K562 (cell line): ENCODE results near the gene FAR1. TPM values are rescaled to one million over a fixed set of nuclear protein-coding genes. Genes with fewer than 3 reads are reported as not detected.

Experiments used
- CBX3 ChIP-seq, 2 experiments: IDR thresholded peaks; 1 replicate in 1 of 2; 2 replicates in 1 of 2; pipeline ENCODE4 v1.6.1; 2012; ENCODE audit warnings: inconsistent platforms in 2 of 2, low read length in 2 of 2, borderline replicate concordance in 1 of 2, control low read depth in 1 of 2
- CREB3L1 ChIP-seq: fragments of 450-650 bp; IDR thresholded peaks from 2 replicates; pipeline ENCODE4 v1.6.1; 2014; ENCODE audit warnings: low read depth, mild to moderate bottlenecking, moderate library complexity, borderline replicate concordance
- DACH1 ChIP-seq: fragments of 450-650 bp; IDR thresholded peaks from 2 replicates; pipeline ENCODE4 v1.6.1; 2018; ENCODE audit not compliant: partially characterized antibody
- FOXA3 ChIP-seq, 2 experiments: fragments of 450-650 bp in 1 of 2; sonication (generic) in 1 of 2; formaldehyde crosslinking; IDR thresholded peaks in 1 of 2; conservative IDR thresholded peaks in 1 of 2; 2 replicates each; pipeline versions ENCODE4 v1.4.0 to v1.8.0; 2020 to 2022; ENCODE audit warnings: mild to moderate bottlenecking in 2 of 2, missing genetic modification reagents in 1 of 2
- GATAD2B ChIP-seq: fragments of 450-650 bp; IDR thresholded peaks from 2 replicates; pipeline ENCODE4 v1.6.1; 2017; ENCODE audit warnings: mild to moderate bottlenecking, borderline replicate concordance
- JUNB ChIP-seq: fragments of 450-650 bp; formaldehyde crosslinking; conservative IDR thresholded peaks from 2 replicates; pipeline ENCODE4 v1.4.0; 2020; ENCODE audit warnings: mild to moderate bottlenecking
- L3MBTL2 ChIP-seq: fragments of 450-650 bp; IDR thresholded peaks from 2 replicates; pipeline ENCODE4 v1.6.1; 2016; ENCODE audit warnings: mild to moderate bottlenecking, moderate library complexity
- LEF1 ChIP-seq: fragments of 450-650 bp; IDR thresholded peaks from 2 replicates; pipeline ENCODE4 v1.6.1; 2016; ENCODE audit warnings: mild to moderate bottlenecking
- NEUROD1 ChIP-seq: fragments of 150-350 bp; IDR thresholded peaks from 2 replicates; pipeline ENCODE4 v1.6.1; 2014; ENCODE audit warnings: borderline replicate concordance, low read length, low read depth; ENCODE audit not compliant: partially characterized antibody
- NONO ChIP-seq, 2 experiments: fragments of 200-400 bp in 1 of 2; fragments of 450-650 bp in 1 of 2; formaldehyde crosslinking in 1 of 2; IDR thresholded peaks; 2 replicates each; pipeline ENCODE4 v1.6.1; 2017; ENCODE audit warnings: low read depth in 2 of 2, mild to moderate bottlenecking in 2 of 2, moderate library complexity in 2 of 2, low read length in 1 of 2
- PHF20 ChIP-seq: fragments of 450-650 bp; IDR thresholded peaks from 2 replicates; pipeline ENCODE4 v1.6.1; 2018; ENCODE audit not compliant: partially characterized antibody
- PKNOX1 ChIP-seq: fragments of 450-650 bp; IDR thresholded peaks from 2 replicates; pipeline ENCODE4 v1.6.1; 2016
- RAD21 ChIP-seq, 2 experiments: fragments of 250-450 bp in 1 of 2; fragments of 450-650 bp in 1 of 2; sonication (Bioruptor Pico) in 1 of 2; formaldehyde crosslinking in 1 of 2; IDR thresholded peaks in 1 of 2; conservative IDR thresholded peaks in 1 of 2; 2 replicates each; pipeline versions ENCODE4 v1.4.0 to v1.8.0; 2020 to 2022; ENCODE audit warnings: mild to moderate bottlenecking in 2 of 2, moderate library complexity in 1 of 2
- RBBP5 ChIP-seq: fragments of 200-600 bp; sonication (generic); IDR thresholded peaks from 2 replicates; pipeline ENCODE4 v1.6.1; 2012; ENCODE audit warnings: borderline replicate concordance, mild to moderate bottlenecking, low read length, control low read depth, inconsistent platforms; ENCODE audit not compliant: insufficient read depth, poor library complexity, severe bottlenecking
- SMC3 ChIP-seq: conservative IDR thresholded peaks from 2 replicates; pipeline ENCODE4 v1.6.1; 2011; ENCODE audit warnings: low read depth, low read length, improper control_type of control experiment; ENCODE audit not compliant: insufficient read depth
- SOX6 ChIP-seq: fragments of 450-650 bp; IDR thresholded peaks from 2 replicates; pipeline ENCODE4 v1.6.1; 2014; ENCODE audit warnings: mild to moderate bottlenecking
- ZBTB5 ChIP-seq: fragments of 450-650 bp; IDR thresholded peaks from 2 replicates; pipeline ENCODE4 v1.6.1; 2017; ENCODE audit warnings: antibody characterized with exemption
- ZNF280B ChIP-seq: fragments of 250-450 bp; sonication (Bioruptor Pico); IDR thresholded peaks from 2 replicates; pipeline ENCODE4 v1.5.1; 2021; ENCODE audit warnings: mild to moderate bottlenecking
- ZNF551 ChIP-seq: fragments of 250-450 bp; sonication (Bioruptor Pico); IDR thresholded peaks from 2 replicates; pipeline ENCODE4 v1.5.0; 2021; ENCODE audit warnings: mild to moderate bottlenecking, moderate library complexity
- polyA plus RNA-seq, 8 experiments: library from polyadenylated mRNA; depleted of rRNA in 4 of 8; stranded (reverse) in 5 of 8; unstranded in 3 of 8; fragments of >200 nt; fragmentation: Nextera tagmentation in 2 of 8; fragmentation: Illumina TruSeq in 1 of 8; extraction: Ambion mirVana in 2 of 8; extraction: Trizol in 1 of 8; gene quantifications; 2 replicates each; pipeline versions ENCODE4 v1.2.1 to v1.2.3, GENCODE V29; 2011 to 2014; ENCODE audit warnings: inconsistent platforms in 1 of 8, missing spikeins in 1 of 8
- total RNA-seq, 7 experiments: library from RNA; depleted of rRNA in 6 of 7; stranded (reverse); fragments of >200 nt in 6 of 7; fragmentation: Illumina TruSeq in 2 of 7; extraction: Trizol in 2 of 7; gene quantifications; 2 replicates each; pipeline versions ENCODE4 v1.2.1 to v1.2.3, GENCODE V29; 2011 to 2021; ENCODE audit warnings: low replicate concordance in 1 of 7

FAR1 gene
- total and polyA plus RNA-seq, 9 of the 15 experiments (the other 6 are each of a cell fraction or from before 2014, with no cell fraction given), result 17.7 to 88.2 (median 52.6) TPM

- TF ChIP-seq GATAD2B, result 0 out of 2 replicates have a peak, but pooled peaks have one; percentile 32
- no peak for TF ChIP-seq ZNF551
- TF ChIP-seq JUNB (CRISPR knock-in tag), result no peak
- peak; percentile 9 to 54; a peak in 2 of 4 replicates for TF ChIP-seq RAD21 (CRISPR knock-in tag; conservative IDR thresholded peaks at IDR 0.05 in 1 of 2, IDR thresholded peaks at IDR 0.05 in 1 of 2)
- peak in 1 of 2 experiments; percentile 58; a peak in 1 of 4 replicates for TF ChIP-seq FOXA3 (CRISPR knock-in tag; conservative IDR thresholded peaks at IDR 0.05 in 1 of 2, IDR thresholded peaks at IDR 0.05 in 1 of 2)
- no peak for TF ChIP-seq DACH1
- TF ChIP-seq NEUROD1, result peak; percentile 80
- peak; percentile 93 for TF ChIP-seq L3MBTL2
- TF ChIP-seq PKNOX1, result peak; percentile 84
- TF ChIP-seq CBX3 (IDR thresholded peaks at IDR 0.05; ENCODE audit: borderline replicate concordance in 1 of 2, low read length in 2 of 2), result peak in 1 of 2 experiments; percentile 66; a peak in 1 of 3 replicates
- no peak for TF ChIP-seq LEF1
- 0 out of 2 replicates have a peak, but pooled peaks have one; percentile 10 for TF ChIP-seq SMC3
- peak; percentile 48 to 58; a peak in 1 of 4 replicates for TF ChIP-seq NONO (IDR thresholded peaks at IDR 0.05; ENCODE audit: low read depth in 2 of 2, low read length in 1 of 2)
- TF ChIP-seq ZNF280B (CRISPR knock-in tag), result no peak
- TF ChIP-seq PHF20, result peak; percentile 60
- TF ChIP-seq CREB3L1, result 0 out of 2 replicates have a peak, but pooled peaks have one; percentile 41
- peak; percentile 3; the same call in 1 of the 2 replicates for TF ChIP-seq SOX6
- TF ChIP-seq ZBTB5, result no peak
- TF ChIP-seq RBBP5, result peak; percentile 78
These were observed at the start of gene FAR1 (continued) for GRCh38 chr11:13668102-13668956.
